Amygdala (tissue), 56 donors: ENCODE results near the gene NAPSA.
A peak's percentile ranks its signal among the peaks of the same experiment; 100 is the strongest.

Source experiments
- DNase-seq, 56 donors: peaks; one replicate each; lab custom pipeline; 2025; lab: John Stamatoyannopoulos, UW

NAPSA gene

DNA sequence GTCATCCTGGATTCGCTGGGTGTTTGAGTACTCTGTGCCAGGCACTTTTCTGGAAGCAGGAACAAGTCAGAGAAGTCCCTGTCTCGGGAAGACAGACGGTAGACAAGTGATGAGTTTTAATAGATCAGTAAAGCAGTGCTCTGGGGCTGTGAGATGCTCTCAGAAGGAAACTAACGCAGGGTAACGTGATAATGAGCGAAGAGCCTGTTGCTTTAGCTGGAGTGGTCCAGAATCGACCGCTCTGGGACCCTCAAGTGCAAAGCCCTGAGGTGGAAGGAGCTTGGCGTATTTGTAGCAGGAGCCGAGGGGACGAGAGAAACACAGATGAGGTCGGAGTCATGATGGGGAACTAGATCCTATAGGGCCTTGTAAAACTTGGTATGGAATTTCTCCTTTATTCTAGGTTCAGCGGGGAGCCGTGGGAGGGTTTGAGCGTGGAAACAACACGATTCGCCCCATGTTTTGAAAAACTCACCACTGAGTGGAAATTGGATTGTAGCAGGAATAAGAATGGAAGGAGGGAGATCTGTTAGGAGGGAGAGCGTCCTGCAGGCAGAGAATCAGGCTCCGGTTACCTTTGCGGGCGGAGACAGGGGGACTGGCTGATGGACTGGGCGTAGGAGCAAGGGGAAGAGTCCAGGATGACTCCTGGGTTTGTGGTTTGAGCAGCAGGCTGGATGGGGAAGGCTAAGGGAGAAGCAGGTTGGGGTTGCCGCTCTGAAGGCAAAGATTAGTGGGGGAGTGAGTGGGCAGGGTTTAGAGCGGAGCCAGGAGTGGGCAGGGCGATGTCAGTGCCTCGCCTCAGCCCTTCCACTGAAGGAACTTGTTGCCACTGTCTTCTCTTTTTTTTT, 19.5 kb upstream of the NAPSA start:
- DNase-seq = no peak

DNA sequence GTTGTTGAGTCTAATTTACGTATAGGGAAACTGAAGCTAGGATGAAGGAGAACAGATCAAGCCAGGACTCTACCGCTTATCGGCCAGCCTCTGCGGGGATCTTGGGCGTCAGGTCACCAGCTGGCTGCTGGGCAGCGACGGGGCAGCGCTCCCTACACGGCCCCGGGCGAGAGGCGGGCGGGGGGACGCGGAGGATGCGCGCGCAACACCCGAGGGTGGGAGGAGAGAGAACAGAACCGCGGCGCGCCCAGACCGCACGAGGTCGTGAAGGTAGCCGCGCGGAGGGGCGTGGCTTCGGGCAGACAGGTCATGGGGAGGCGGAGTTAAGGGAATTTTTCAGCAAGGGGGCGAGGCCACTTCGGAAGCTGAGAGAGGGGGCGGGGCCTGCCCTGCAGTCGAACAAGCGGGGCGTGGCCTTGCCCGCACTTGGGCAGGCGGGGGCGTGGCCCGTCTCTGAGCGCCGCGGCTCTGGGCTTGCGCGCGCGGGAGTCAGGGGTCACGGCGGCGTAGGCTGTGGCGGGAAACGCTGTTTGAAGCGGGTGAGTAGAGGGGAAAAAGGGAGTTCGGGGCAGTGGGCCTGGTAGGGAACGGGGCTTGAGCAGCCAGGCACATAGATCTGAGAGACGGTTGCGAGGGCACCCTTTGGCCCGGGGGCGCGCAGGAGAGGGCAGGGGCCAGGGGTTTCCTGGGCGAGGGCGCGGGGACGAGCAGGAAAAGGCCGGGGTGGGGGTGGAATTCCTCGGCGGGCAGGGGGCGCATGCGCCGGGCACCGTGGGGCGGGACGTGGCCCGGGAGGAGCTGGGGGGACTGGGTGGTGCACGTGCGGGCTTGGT, 18.6 kb upstream of the NAPSA start, which contains the start of gene POLD1:
Gene POLD1 (plus strand): TSS at position 496 of the 833 bp plus-strand sequence. CDS start 14,505 bp downstream, outside the sequence.
- DNase-seq = peak; percentile 47 to 96 (median 88)

DNA sequence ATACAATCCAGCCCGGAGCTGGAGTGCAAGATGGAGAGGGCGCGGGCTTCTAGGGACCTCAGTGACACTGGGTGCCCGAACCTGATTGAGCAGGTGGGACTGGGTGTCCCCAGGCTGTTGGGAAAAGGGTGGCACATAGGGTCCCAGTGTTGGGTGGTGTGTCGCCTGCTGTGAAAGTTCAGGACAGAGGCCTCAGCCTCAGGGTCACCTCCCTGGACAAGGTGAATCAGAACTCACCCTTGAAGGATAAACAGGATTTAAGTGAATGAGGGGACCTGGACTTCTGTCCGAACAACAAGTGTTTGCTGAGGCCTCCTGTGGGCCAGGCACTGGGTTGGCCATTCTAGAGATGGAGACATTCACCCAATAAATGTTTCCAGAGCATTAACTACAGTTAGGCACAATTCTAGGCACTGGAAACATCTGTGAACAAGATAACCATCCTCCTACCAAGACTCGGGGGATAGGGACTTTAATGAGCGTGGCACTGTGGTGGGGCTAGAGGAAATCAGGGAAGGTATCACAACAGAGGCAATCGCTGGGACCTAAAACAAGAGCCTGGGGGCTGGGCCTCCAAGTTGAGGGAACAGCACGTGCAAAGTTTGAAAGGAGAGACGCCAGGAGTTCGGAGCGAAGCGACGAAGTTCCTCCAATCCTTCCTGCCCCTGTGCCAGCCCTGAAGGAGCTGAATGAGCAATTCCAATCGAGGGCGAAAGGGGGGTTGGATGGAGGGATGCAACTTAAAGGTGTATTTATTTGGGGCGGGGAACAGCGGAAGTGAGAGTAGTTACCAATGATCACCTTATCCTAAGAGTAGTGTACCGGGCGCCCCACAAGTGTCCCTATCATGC, 17.8 kb upstream of the NAPSA start:
- DNase-seq = peak in 1 of 56 donors; percentile 52

DNA sequence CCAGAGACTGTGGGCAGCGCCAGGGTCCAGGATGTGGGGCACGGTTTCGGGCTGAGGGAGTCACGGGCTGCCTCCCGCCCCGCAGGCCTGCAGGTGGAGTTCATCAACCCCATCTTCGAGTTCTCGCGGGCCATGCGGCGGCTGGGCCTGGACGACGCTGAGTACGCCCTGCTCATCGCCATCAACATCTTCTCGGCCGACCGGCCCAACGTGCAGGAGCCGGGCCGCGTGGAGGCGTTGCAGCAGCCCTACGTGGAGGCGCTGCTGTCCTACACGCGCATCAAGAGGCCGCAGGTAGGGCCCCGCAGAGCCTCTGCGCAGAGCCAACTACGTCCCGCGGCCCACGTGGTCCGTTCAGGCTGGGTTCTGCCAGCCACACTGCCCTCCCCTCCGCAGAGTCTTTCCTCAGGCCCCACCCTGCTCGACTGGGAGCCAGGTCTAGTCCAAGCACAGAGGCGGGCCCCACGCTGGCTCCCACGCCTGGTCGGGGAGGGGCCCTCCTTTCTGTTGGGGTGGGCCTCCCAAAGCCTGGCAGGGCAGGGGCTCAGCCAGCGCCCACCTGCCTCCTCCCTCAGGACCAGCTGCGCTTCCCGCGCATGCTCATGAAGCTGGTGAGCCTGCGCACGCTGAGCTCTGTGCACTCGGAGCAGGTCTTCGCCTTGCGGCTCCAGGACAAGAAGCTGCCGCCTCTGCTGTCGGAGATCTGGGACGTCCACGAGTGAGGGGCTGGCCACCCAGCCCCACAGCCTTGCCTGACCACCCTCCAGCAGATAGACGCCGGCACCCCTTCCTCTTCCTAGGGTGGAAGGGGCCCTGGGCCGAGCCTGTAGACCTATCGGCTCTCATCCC, 16.7 kb upstream of the NAPSA start:
- DNase-seq = no peak

DNA sequence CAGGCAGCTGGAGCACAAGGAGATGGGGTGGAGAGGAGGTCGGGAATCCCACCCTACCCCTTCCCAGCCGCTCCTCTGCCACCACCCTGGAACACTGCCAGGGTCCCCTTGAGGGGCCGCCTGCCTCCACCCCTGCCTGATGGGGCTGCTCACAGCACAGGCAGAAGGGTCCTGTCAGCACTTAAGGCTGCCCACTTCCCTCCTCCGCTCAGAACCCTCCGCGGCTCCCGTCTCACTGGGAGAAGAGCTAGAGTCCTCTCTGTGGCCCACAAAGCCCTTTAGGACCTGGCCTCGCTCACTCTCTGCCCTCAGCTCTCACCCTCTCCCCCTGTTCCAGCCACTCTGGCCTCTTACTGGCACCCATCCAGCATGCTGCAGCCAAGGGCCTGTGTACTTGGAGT, 15.3 kb upstream of the NAPSA start:
- DNase-seq = peak in 1 of 56 donors; percentile 18

DNA sequence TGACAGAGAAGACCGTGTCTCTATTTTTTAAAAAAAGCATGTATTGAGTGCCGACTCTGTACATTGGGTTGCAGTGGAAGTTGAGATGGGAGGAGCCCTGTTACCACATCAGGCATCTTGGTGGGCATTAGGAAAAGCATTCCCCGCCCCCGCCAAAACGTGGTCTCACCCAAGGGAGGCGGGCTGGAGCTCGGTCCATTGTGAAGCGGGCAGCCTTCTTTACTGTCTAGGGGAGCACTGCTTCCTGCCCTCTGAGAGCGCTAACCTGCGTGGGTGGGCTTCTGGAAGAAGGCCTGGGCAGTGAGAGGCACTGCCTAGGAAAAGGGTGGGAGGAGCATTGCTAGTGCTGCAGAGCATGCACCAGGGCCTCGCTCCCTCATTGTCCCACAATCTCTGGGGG, 14.7 kb upstream of the NAPSA start:
- no peak for DNase-seq

DNA sequence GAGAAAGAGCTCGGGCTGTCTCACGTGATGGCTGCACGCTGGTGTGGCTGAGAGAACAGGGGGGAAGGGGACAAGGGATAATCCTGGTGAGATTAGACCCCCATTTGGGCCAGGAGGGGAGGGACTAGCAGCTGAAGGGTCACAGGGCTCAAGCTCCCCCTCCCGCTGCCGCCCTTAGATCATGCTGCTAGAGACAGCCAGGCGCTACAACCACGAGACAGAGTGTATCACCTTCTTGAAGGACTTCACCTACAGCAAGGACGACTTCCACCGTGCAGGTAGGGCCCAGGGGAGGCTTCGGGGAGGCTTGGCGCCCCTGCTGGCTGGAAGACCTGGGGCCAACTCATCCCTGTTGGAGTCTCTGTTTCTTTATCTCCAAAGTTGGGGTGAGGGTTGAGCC, 14.2 kb upstream of the NAPSA start:
- DNase-seq = no peak

DNA sequence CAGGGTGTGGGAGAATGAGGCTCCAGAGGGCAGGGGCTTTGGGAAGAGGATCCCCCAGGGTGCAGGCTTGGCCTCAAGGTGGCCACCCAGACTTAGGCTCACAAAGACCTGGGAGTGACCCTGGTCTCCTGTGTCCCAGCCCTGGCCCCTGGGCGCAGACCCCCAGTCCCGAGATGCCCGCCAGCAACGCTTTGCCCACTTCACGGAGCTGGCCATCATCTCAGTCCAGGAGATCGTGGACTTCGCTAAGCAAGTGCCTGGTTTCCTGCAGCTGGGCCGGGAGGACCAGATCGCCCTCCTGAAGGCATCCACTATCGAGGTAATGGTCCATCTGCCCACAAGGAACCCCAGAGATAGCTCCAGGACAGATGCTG, 13.4 kb upstream of the NAPSA start:
- no peak for DNase-seq

DNA sequence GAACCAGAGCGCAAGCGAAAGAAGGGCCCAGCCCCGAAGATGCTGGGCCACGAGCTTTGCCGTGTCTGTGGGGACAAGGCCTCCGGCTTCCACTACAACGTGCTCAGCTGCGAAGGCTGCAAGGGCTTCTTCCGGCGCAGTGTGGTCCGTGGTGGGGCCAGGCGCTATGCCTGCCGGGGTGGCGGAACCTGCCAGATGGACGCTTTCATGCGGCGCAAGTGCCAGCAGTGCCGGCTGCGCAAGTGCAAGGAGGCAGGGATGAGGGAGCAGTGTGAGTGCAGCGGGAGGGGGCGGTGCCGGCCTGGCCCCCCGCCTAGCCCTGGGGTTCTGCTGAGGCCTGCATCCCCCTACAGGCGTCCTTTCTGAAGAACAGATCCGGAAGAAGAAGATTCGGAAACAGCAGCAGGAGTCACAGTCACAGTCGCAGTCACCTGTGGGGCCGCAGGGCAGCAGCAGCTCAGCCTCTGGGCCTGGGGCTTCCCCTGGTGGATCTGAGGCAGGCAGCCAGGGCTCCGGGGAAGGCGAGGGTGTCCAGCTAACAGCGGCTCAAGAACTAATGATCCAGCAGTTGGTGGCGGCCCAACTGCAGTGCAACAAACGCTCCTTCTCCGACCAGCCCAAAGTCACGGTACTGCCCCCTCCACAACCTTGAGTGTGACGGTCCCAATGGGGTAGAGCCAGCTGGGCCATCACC, 12.9 kb upstream of the NAPSA start:
- no peak for DNase-seq

DNA sequence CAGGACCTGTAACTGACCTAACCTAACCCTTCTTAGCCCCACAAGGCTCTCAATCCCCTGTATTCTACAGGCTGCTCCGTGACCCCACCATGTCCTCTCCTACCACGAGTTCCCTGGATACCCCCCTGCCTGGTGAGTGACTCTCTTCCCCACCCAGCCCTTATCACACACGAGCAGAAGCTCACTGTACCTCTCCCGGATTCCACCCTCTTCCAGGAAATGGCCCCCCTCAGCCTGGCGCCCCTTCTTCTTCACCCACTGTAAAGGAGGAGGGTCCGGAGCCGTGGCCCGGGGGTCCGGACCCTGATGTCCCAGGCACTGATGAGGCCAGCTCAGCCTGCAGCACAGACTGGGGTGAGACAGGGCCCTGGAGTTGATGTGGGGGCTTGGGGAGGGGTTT, 12.1 kb upstream of the NAPSA start:
- no peak for DNase-seq

DNA sequence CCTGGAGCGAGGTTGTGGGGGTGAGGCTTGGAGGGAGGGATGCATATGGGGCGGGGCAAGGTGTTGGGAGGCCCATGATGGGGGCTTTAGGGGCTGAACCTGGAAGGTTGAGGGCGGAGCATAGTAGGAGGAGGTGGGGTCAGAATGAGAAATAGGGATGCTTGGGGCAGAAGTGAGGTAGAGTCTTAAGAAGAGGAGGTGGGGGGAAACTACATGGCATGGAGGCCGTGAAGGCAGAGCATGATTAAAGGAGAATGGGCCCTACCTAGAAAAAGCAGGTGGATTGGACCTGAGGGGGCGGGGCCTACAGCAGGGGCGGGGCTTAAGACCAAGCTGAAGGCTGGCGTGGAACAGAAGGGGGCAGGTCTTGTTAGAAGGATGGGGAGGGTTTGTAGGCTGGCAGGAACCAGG, 11.6 kb upstream of the NAPSA start:
- peak in 1 of 56 donors; percentile 38 for DNase-seq

DNA sequence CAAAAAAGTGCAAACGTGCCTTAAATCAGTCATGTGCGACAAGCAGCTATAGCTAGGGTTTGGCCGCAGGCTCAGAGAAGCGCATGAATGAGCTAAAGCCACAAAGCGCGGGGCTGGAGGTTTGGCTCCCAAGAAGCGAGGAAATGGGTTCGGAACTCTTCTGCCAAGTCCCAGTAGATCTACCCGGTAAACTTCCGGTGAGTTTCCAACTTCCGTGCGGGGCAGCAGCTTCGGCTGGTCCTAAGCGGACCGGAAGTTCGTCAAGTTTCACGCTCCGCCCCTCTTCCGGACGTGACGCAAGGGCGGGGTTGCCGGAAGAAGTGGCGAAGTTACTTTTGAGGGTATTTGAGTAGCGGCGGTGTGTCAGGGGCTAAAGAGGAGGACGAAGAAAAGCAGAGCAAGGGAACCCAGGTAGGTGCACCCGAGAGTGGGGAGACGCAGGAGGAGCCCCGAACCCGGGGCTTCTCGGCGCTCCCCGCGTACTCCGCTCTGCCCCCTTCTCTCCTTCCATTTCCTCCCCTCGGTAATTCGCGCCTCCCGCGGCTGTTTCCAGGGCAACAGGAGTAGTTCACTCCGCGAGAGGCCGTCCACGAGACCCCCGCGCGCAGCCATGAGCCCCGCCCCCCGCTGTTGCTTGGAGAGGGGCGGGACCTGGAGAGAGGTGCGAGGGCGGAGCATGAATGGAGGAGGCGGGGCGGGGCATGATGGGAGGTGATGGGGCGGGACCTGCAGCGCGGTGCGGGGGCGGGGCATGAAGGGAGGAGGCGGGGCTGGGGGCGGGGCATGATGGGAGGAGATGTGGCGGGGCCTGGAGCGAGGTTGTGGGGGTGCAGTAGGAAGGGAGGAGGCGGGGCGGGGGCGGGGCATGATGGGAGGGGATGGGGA, 11.0 kb upstream of the NAPSA start, which contains the start of gene NR1H2:
Gene NR1H2 (plus strand): TSS at position 292 of the 885 bp plus-strand sequence. CDS start 1,149 bp downstream, outside the sequence.
- DNase-seq = peak; percentile 47 to 98 (median 93)

DNA sequence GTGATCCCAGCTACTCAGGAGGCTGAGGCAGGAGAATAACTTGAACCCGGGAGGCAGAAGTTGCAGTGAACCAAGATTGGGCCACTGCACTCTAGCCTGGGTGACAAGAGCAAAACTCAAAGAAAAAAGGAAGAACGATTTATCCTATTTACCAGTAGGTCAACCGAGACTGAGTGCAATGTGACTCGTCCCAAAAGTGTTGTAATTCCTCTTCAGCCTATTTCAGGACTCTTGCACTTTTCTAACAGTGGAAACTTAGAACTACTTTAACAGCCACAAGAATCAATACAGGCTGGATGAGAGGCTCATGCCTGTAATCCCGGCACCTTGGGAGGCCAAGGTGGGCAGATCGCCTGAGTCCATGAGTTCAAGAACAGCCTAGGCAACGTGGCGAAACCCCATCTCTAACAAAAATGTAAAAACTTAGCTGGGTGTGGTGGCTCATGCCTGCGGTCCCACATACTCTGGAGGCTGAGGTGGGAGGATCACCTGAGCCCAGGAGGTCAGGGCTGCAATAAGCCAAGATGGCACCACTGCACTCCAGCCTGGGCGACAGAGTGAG, 6.6 kb upstream of the NAPSA start:
- DNase-seq = no peak

DNA sequence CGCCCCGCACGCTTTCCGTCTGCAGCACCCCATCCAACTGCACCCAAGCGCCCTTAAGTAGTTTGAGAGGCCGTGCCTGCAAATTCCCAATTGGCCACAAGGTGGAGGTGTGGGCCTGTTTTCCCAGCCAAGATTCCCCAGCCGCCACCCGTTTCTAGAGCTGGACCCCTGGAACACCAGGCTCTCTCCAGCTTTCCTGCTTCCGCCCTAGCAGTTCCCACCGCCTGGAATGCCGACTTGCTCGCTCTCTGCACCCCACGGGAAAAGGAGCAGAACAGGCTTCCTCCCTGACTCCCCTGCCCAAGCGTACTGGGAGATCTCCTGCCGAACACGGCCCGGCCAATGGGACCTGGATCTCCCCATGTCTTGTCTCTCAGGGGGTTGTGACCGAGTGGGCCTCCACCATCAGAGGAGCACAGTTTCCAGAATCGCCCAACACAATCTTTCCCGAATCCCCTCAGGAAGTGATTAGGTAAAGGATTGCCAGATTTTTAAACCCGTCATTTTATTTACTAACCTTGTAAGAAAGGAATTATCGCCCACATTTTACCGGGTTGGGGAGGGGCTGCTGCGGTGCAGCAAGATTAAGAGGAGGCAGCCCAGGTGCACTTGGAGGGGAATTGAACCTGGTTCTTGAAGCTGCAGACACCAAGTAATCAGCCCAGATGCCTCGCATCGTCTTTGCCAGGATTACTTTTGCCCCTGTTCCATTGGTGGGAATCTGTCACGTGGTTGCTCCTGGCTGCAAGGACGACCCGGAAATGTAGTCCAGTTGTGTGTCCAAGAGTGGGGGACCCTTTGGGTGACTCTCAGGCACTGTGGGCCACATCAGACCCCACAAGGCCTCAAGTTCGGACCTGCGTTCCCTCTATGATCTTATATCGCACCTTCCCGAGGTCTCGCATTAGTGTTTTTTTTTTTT, 3.5 kb upstream of the NAPSA start:
- peak in 55 of 56 donors; percentile 21 to 94 (median 77) for DNase-seq

DNA sequence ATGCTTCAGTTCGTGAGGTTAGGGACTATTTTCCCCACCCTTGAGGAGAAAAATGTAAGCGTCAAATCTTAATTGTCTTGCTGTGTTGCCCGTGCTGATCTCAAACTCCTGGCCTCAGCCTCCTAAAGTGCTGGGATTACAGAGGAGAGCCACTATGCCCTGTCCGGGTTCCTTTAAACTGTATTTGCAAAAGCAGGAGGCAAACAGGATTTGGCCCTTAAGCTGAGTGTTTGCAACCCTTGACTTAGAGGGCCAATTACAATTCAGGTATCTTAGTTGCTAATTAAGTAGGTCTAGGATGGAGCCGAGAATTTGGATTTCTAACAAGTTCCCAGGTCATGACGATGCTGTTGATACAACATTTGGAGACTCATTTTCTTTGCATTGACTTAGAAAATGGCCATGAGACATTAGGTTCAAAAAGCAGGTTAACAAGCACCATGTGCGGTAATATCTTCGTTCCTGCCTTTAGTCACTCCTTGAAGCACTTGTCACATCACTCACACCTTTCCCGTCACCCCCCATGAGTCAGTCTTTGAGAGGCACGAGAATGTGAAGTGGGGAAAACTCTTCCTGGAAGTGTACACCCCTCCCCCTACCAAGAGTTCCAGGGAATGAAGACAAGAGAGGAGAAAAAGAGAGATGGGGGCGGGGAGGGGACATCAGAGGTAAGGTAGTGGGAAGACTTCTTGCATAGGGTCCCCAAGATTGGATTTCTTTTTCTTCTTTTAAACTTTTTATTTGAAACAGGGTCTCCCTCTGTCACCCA, 2.6 kb downstream of the NAPSA start:
- DNase-seq = no peak

DNA sequence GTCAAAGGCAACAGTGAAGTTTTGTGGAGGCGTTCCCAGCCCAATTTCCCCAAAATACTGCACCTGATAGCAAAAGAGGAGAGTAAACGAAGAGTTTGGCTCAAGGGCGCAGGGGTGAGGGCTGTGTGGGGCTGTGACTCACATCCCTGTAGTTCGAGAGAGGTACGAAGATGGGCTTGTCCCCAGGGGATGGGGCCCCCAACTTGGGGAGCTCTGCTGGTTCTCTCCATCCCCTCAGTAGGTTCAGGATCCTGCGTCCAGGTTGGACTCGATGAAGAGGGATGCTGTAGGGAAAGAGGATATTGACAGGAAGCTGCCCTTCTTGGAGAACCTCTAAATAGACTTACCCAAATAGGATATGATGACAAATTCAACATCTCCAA, 3.4 kb downstream of the NAPSA start:
- no peak for DNase-seq
